T follicular helper cell (primary cell): ENCODE results near the gene FAM193A.
A peak's percentile ranks its signal among the peaks of the same experiment; 100 is the strongest.
"Not testable (repeated sequence)": the region's sequence is repeated elsewhere in the genome, so short reads cannot be mapped to it uniquely, and the experiment has no call there.

Experiments used
- DNase-seq: peaks from one replicate; pipeline ENCODE4 v3.0.0-alpha.2; 2020; ENCODE audit warnings: low read depth
- total RNA-seq, 2 experiments: gene quantifications; one replicate each; lab custom pipeline; 2026; lab: John Stamatoyannopoulos, UW

FAM193A gene, protein sequence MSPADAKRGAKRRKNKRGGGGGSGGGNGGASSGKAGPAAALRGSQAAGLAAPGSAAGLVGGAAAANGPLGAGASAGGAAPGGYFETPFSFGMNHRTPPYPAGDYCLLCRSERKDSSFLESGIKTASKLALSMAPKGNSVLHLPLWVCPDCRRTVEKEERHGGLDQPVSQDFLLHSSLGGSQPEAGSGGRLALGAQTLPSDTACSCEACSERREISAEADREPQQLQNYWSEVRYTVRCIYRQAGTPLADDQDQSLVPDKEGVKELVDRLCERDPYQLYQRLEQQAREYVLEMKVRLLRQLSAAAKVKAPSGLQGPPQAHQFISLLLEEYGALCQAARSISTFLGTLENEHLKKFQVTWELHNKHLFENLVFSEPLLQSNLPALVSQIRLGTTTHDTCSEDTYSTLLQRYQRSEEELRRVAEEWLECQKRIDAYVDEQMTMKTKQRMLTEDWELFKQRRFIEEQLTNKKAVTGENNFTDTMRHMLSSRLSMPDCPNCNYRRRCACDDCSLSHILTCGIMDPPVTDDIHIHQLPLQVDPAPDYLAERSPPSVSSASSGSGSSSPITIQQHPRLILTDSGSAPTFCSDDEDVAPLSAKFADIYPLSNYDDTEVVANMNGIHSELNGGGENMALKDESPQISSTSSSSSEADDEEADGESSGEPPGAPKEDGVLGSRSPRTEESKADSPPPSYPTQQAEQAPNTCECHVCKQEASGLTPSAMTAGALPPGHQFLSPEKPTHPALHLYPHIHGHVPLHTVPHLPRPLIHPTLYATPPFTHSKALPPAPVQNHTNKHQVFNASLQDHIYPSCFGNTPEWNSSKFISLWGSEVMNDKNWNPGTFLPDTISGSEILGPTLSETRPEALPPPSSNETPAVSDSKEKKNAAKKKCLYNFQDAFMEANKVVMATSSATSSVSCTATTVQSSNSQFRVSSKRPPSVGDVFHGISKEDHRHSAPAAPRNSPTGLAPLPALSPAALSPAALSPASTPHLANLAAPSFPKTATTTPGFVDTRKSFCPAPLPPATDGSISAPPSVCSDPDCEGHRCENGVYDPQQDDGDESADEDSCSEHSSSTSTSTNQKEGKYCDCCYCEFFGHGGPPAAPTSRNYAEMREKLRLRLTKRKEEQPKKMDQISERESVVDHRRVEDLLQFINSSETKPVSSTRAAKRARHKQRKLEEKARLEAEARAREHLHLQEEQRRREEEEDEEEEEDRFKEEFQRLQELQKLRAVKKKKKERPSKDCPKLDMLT (N-terminal part only)
- 32.1 to 55.5 reads per million in 2 experiments for total RNA-seq

DNA sequence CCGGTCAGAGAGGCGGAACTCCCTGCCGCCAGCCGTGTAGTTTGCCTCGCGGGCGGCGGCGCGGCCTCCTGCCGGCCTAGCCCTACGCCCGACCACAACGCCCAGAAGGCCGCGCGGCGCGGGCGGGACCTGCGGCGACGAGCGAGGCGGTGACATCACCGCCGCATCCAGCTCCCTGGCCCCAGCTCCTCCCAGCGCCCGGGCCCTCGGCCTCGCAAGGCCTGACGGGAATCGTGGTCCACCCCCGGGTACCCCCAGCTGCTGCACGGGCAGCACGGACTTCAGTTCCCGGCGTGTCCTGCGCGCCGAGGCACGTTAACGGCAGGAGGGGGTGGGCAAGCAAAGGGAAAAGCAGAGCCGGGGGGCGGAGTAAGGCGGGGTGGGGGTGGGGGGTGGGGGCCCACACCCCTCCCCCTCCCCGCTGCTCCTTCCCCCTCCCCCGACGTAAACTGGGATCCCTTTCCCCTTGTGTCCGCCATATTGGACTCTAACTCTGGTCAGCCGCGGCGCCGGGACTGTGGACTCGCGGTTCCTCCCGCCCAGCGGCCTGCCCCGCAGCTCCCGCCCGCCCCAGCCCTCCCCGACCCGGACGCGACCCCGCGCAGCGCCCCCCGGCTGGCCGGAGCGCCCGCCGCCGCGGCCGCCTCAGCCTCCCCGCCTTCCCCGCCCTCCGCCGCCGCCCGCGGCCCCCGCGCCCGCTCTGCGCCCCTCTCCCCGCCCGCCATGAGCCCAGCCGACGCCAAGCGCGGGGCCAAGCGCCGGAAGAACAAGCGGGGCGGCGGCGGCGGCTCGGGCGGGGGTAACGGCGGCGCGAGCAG is at the start of gene FAM193A:
FAM193A (plus strand) TSS at position 455 of the 818 bp plus-strand sequence; CDS start at position 724, 269 bp downstream.
- peak; percentile 99 for DNase-seq

GRCh38 chr4:2486981-2487380 is 49.5 kb upstream of the FAM193A start:
- no peak for DNase-seq

DNA sequence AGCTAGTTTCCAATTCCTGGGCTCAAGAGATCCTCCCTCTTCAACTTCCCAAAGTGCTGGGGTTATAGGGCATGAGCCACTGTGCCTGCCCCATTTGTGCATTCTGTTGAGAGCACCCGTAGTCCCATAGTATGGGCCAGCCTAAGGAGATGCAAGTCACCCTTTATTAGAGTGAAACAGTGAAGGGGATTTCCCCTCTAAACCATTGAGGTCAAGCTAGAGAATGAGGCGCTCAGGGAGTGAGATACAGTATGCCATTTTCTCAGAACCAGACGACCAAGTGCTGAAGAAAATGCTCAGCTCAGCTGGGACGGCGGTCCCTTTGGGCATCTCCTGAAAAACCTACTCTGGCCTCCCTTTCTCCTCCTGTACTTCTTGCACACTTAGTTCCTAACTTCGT is 48.8 kb upstream of the FAM193A start:
- DNase-seq, result no peak

- no peak for DNase-seq
These were observed 47.2 kb upstream of the FAM193A start for GRCh38 chr4:2489081-2489805.

GRCh38 chr4:2489841-2490552 is 46.5 kb upstream of the FAM193A start:
- no peak for DNase-seq

GRCh38 chr4:2492970-2493369 is 43.5 kb upstream of the FAM193A start:
- DNase-seq, result no peak

DNA sequence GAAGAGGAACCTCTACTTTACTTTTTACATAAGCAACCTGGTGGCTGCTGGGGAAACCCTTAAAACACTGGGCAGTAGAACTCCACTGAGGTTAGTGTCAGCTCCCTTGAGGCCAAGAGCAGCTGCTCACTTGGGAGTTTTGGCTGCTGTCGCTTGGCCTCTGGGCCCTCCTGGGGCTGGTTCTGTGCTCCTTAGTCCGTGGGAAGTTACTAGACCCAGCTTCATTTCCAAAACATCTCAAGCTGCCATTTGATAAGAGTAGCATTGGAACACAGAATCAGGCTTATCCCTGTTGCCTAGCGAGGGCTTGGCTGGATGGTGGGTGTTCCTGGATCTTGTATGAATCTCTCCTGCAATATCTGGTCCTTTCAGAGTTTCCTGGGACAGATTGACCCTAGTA is 41.5 kb upstream of the FAM193A start:
- DNase-seq, result no peak

DNA sequence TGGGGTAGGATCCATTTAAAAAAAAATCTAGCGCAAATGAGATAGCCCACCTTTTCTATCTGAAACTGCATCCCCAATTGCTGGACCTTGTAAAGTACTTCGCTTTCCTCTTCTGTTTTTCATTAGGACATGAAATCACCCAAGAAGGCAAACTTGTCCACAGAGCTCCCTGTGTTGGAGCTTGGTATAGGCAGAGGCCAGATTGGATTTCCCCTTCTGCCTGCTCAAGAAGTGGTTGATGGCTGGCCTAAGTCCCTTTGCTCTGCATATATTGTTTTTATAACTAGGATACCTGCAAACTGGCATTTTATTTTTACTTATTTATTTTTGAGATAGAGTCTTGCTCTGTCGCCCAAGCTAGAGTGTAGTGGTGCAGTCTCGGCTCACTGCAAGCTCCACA is 39.1 kb upstream of the FAM193A start:
- no peak for DNase-seq

- no peak for DNase-seq
These were observed 38.5 kb upstream of the FAM193A start for GRCh38 chr4:2497931-2498330.

GRCh38 chr4:2500547-2500946 is 35.9 kb upstream of the FAM193A start:
- DNase-seq, result no peak

GRCh38 chr4:2501034-2501594 is 35.3 kb upstream of the FAM193A start:
- DNase-seq, result no peak

- no peak for DNase-seq
These were observed 32.6 kb upstream of the FAM193A start for GRCh38 chr4:2503809-2504208.

DNA sequence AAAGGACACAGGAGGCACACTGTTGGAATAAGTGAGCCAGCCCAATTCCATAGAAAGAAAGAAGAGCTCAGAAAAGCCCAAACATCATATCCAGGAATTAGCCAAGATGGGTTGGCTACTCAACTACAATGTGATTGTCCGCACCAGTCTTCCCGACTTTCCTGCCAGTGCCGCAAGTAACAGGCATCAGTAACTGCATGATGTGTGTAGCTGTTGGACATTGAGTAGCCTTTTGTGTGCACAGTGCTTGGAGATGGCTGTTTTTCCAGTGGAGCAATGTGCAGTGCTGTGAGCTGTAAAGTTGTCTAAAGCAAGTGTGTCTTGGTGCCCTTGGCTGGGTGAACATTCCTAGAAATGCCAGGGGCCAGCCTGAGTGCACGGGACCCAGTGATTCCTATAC is 29.2 kb upstream of the FAM193A start:
- no peak for DNase-seq

GRCh38 chr4:2507855-2508254 is 28.6 kb upstream of the FAM193A start:
- DNase-seq, result no peak

- DNase-seq, result no peak
These were observed 25.8 kb upstream of the FAM193A start for GRCh38 chr4:2510351-2511259.

DNA sequence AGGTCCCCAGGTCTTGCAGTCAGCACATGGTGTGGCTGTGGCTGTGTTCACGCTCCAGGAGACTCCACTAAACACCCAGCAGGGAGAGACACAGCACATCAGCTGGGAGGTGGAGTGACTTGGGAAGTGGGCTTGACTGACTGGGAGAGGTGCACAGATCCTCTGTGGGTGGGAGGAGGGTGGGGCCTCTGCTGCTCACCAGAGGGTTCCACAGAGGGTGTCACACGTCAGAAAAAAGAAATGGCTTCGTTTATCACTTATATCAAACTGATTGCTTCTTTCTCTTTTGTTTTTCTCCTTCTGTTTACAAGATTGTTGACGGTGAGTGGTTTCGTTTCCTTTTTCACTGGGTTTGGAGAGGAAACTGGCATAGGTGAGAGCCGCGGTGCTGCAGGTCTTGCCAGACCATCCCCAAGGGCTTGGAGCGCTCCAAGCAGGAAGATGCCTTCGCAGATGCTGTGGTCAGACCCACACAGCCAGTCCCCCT is 24.8 kb upstream of the FAM193A start:
- DNase-seq, result no peak

GRCh38 chr4:2512396-2513135 is 23.9 kb upstream of the FAM193A start:
- DNase-seq, result no peak

- not testable (repeated sequence) for DNase-seq
These were observed 22.3 kb upstream of the FAM193A start for GRCh38 chr4:2514193-2514592.
